ENCODE results near the gene TMEM151B. TPM values are rescaled to one million over a fixed set of nuclear protein-coding genes. Genes with fewer than 3 reads are reported as not detected.
A peak's percentile ranks its signal among the peaks of the same experiment; 100 is the strongest.
"Not testable (repeated sequence)": the region's sequence is repeated elsewhere in the genome, so short reads cannot be mapped to it uniquely, and the experiment has no call there.

Gene TMEM151B
- total and polyA plus RNA-seq, 2 of the 13 experiments (the other 11 are each of a cell fraction or from before 2014, with no cell fraction given): not detected

GRCh38 chr6:44328203-44328602 lies 58.0 kb downstream of the TMEM151B start:
- H3K4me1 ChIP-seq (ENCODE audit: insufficient read depth, low read length); H3K27ac ChIP-seq (ENCODE audit: extremely low read length, insufficient read depth, low read length); H4K20me1 ChIP-seq (ENCODE audit: insufficient read depth, low read length); BruUV-seq (replicated peaks); POLR2A ChIA-PET; H3K4me2 ChIP-seq (ENCODE audit: low read depth, low read length); H3K4me3 ChIP-seq (replicated peaks in 1 of 3; ENCODE audit: insufficient read depth in 1 of 3, low read depth in 2 of 3, low read length in 3 of 3); H3K9ac ChIP-seq (ENCODE audit: insufficient read depth, low read depth, low read length); CTCF ChIA-PET (ENCODE audit: low intra/inter-chr PET ratio, low total read pairs); DNase-seq (ENCODE audit: low spot score); FAIRE-seq; in situ Hi-C loops (cut with HindIII; ENCODE audit: extremely low pct_ligation_motif_present, low pct_unique_long_range_greater_than_20kb); H3K9me3 ChIP-seq (ENCODE audit: low read length); intact Hi-C loops (cut with micrococcal nuclease; ENCODE audit: unreplicated experiment); ATAC-seq; H3K79me2 ChIP-seq (ENCODE audit: insufficient read depth, low read length); H3K36me3 ChIP-seq (replicated peaks in 1 of 2; ENCODE audit: control insufficient read depth in 1 of 2, insufficient read depth in 2 of 2, low read length in 2 of 2); H2AFZ ChIP-seq (ENCODE audit: low read length): not testable (repeated sequence)
- TF ChIP-seq, protein P1, sequence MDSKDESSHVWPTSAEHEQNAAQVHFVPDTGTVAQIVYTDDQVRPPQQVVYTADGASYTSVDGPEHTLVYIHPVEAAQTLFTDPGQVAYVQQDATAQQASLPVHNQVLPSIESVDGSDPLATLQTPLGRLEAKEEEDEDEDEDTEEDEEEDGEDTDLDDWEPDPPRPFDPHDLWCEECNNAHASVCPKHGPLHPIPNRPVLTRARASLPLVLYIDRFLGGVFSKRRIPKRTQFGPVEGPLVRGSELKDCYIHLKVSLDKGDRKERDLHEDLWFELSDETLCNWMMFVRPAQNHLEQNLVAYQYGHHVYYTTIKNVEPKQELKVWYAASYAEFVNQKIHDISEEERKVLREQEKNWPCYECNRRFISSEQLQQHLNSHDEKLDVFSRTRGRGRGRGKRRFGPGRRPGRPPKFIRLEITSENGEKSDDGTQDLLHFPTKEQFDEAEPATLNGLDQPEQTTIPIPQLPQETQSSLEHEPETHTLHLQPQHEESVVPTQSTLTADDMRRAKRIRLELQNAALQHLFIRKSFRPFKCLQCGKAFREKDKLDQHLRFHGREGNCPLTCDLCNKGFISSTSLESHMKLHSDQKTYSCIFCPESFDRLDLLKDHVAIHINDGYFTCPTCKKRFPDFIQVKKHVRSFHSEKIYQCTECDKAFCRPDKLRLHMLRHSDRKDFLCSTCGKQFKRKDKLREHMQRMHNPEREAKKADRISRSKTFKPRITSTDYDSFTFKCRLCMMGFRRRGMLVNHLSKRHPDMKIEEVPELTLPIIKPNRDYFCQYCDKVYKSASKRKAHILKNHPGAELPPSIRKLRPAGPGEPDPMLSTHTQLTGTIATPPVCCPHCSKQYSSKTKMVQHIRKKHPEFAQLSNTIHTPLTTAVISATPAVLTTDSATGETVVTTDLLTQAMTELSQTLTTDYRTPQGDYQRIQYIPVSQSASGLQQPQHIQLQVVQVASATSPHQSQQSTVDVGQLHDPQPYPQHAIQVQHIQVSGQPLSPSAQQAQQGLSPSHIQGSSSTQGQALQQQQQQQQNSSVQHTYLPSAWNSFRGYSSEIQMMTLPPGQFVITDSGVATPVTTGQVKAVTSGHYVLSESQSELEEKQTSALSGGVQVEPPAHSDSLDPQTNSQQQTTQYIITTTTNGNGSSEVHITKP (CRISPR knock-in tag; IDR thresholded peaks at IDR 0.05; ENCODE audit: low read depth): 0 out of 2 replicates have a peak, but pooled peaks have one; percentile 52
- WGBS (ENCODE audit: low lambda C conversion rate): 8% methylated on average over 7 of the region's 9 CpGs
- H3K27me3 ChIP-seq (ENCODE audit: control insufficient read depth in 1 of 2, insufficient read depth in 2 of 2, low read length in 2 of 2): peaks cover 3 to 57% of the 10 kb centered on the region in 2 experiments; a peak in 4 of 5 replicates

- Histone ChIP-seq H3K27ac (ENCODE audit: extremely low read length, insufficient read depth, low read length) (no peak overlapping the region), H3K4me2 (ENCODE audit: low read depth, low read length) (no peak overlapping the region), H3K4me3 (replicated peaks in 1 of 3; ENCODE audit: insufficient read depth in 1 of 3, low read depth in 2 of 3, low read length in 3 of 3) (no peak overlapping the region), H3K79me2 (ENCODE audit: insufficient read depth, low read length) (no peaks in the 10 kb centered on the region), H3K9me3 (ENCODE audit: low read length) (no peaks in the 10 kb centered on the region), H3K36me3 (replicated peaks in 1 of 2; ENCODE audit: control insufficient read depth in 1 of 2, insufficient read depth in 2 of 2, low read length in 2 of 2) (no peaks in the 10 kb centered on the region), H2AFZ (ENCODE audit: low read length) (no peak overlapping the region), H3K27me3 (ENCODE audit: control insufficient read depth in 1 of 2, insufficient read depth in 2 of 2, low read length in 2 of 2) (peaks cover 3 to 62% of the 10 kb centered on the region in 2 experiments), H4K20me1 (ENCODE audit: insufficient read depth, low read length) (no peaks in the 10 kb centered on the region), H3K4me1 (ENCODE audit: insufficient read depth, low read length) (no peaks in the 10 kb centered on the region), H3K9ac (ENCODE audit: insufficient read depth, low read depth, low read length) (no peak overlapping the region)
- in situ Hi-C loops (cut with HindIII; ENCODE audit: extremely low pct_ligation_motif_present, low pct_unique_long_range_greater_than_20kb): no loop called here
- BruUV-seq (replicated peaks): no TSS peak
- FAIRE-seq (no peak), ATAC-seq (no peak), DNase-seq (ENCODE audit: low spot score) (no peak)
- intact Hi-C loops (cut with micrococcal nuclease; ENCODE audit: unreplicated experiment): loop anchor here (1.0 to 10.0 kb wide), 2 partner anchors 18 to 235 kb away; no protein-coding TSS in a partner anchor
- ChIA-PET POLR2A (no interaction called here), CTCF (ENCODE audit: low intra/inter-chr PET ratio, low total read pairs) (no interaction called here)
- 8% methylated on average over 5 of the region's 5 CpGs for WGBS (ENCODE audit: low lambda C conversion rate)
- no peak for TF ChIP-seq EP300 (IDR thresholded peaks at IDR 0.05; ENCODE audit: low read depth in 2 of 2, low read length in 2 of 2)
- no peak for TF ChIP-seq EP300 (CRISPR knock-in tag; IDR thresholded peaks at IDR 0.05; ENCODE audit: borderline replicate concordance)
- no peak for TF ChIP-seq MAFK (conservative IDR thresholded peaks at IDR 0.05 in 1 of 2, IDR thresholded peaks at IDR 0.05 in 1 of 2; ENCODE audit: low read length in 2 of 2)
- no peak for TF ChIP-seq ATF5 (CRISPR knock-in tag; IDR thresholded peaks at IDR 0.05; ENCODE audit: low read depth)
- TF ChIP-seq, protein P2, sequence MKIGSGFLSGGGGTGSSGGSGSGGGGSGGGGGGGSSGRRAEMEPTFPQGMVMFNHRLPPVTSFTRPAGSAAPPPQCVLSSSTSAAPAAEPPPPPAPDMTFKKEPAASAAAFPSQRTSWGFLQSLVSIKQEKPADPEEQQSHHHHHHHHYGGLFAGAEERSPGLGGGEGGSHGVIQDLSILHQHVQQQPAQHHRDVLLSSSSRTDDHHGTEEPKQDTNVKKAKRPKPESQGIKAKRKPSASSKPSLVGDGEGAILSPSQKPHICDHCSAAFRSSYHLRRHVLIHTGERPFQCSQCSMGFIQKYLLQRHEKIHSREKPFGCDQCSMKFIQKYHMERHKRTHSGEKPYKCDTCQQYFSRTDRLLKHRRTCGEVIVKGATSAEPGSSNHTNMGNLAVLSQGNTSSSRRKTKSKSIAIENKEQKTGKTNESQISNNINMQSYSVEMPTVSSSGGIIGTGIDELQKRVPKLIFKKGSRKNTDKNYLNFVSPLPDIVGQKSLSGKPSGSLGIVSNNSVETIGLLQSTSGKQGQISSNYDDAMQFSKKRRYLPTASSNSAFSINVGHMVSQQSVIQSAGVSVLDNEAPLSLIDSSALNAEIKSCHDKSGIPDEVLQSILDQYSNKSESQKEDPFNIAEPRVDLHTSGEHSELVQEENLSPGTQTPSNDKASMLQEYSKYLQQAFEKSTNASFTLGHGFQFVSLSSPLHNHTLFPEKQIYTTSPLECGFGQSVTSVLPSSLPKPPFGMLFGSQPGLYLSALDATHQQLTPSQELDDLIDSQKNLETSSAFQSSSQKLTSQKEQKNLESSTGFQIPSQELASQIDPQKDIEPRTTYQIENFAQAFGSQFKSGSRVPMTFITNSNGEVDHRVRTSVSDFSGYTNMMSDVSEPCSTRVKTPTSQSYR (CRISPR knock-in tag; IDR thresholded peaks at IDR 0.05; ENCODE audit: borderline replicate concordance): no peak
These were observed 59.6 kb downstream of the TMEM151B start for GRCh38 chr6:44329858-44330257.

Data from HepG2 (cell line).